ENCODE results near the gene ACTN3.
A peak's percentile ranks its signal among the peaks of the same experiment; 100 is the strongest.
"Not testable (repeated sequence)": the region's sequence is repeated elsewhere in the genome, so short reads cannot be mapped to it uniquely, and the experiment has no call there.

ACTN3 gene
- total RNA-seq, result 0.36 to 0.74 reads per million in 2 donors

- DNase-seq, result no peak
These were observed at the start of gene ACTN3 for GRCh38 chr11:66546368-66546965. TSS of gene ACTN3 (plus strand) at chr11:66546903. CDS start at chr11:66546938, 35 bp downstream.

- no peak for DNase-seq
These were observed 49.5 kb upstream of the ACTN3 start for GRCh38 chr11:66497206-66497605.

- DNase-seq, result no peak
These were observed 48.2 kb upstream of the ACTN3 start for GRCh38 chr11:66498506-66498905.

- no peak for DNase-seq
These were observed 41.4 kb upstream of the ACTN3 start for GRCh38 chr11:66505276-66505816.

- no peak for DNase-seq
These were observed 37.6 kb upstream of the ACTN3 start for GRCh38 chr11:66509131-66509561.

GRCh38 chr11:66510271-66510989 lies 36.3 kb upstream of the ACTN3 start, which contains the start of gene BBS1:
TSS of gene BBS1 (plus strand) at chr11:66510635. CDS start at chr11:66510660, 25 bp downstream.
- DNase-seq, result peak; percentile 57

GRCh38 chr11:66510990-66511339 lies 35.7 kb upstream of the ACTN3 start:
- no peak for DNase-seq

- no peak for DNase-seq
These were observed 23.1 kb upstream of the ACTN3 start for GRCh38 chr11:66523611-66524010.

GRCh38 chr11:66524304-66525040 lies 22.2 kb upstream of the ACTN3 start:
- no peak for DNase-seq

GRCh38 chr11:66529069-66529468 lies 17.6 kb upstream of the ACTN3 start:
- no peak for DNase-seq

GRCh38 chr11:66529655-66530054 lies 17.0 kb upstream of the ACTN3 start:
- DNase-seq, result no peak

- DNase-seq, result no peak
These were observed 15.6 kb upstream of the ACTN3 start for GRCh38 chr11:66530927-66531709.

GRCh38 chr11:66531841-66532240 lies 14.9 kb upstream of the ACTN3 start:
- no peak for DNase-seq

- no peak for DNase-seq
These were observed 13.9 kb upstream of the ACTN3 start for GRCh38 chr11:66532784-66533183.

- DNase-seq, result no peak
These were observed 7.4 kb upstream of the ACTN3 start for GRCh38 chr11:66539170-66539869.

GRCh38 chr11:66539870-66540213 lies 6.9 kb upstream of the ACTN3 start:
- no peak for DNase-seq

- DNase-seq, result not testable (repeated sequence)
These were observed 6.1 kb upstream of the ACTN3 start for GRCh38 chr11:66540598-66540997.

GRCh38 chr11:66541892-66542291 lies 4.8 kb upstream of the ACTN3 start:
- no peak for DNase-seq

GRCh38 chr11:66542362-66542761 lies 4.3 kb upstream of the ACTN3 start:
- DNase-seq, result no peak

- DNase-seq, result peak; percentile 50
These were observed 3.2 kb upstream of the ACTN3 start for GRCh38 chr11:66543263-66544107.

- not testable (repeated sequence) for DNase-seq
These were observed 1.8 kb upstream of the ACTN3 start for GRCh38 chr11:66544952-66545351.

Data from activated gamma-delta T cell (primary cell).